ENCODE results near the gene FARP2.

Gene FARP2

DNA sequence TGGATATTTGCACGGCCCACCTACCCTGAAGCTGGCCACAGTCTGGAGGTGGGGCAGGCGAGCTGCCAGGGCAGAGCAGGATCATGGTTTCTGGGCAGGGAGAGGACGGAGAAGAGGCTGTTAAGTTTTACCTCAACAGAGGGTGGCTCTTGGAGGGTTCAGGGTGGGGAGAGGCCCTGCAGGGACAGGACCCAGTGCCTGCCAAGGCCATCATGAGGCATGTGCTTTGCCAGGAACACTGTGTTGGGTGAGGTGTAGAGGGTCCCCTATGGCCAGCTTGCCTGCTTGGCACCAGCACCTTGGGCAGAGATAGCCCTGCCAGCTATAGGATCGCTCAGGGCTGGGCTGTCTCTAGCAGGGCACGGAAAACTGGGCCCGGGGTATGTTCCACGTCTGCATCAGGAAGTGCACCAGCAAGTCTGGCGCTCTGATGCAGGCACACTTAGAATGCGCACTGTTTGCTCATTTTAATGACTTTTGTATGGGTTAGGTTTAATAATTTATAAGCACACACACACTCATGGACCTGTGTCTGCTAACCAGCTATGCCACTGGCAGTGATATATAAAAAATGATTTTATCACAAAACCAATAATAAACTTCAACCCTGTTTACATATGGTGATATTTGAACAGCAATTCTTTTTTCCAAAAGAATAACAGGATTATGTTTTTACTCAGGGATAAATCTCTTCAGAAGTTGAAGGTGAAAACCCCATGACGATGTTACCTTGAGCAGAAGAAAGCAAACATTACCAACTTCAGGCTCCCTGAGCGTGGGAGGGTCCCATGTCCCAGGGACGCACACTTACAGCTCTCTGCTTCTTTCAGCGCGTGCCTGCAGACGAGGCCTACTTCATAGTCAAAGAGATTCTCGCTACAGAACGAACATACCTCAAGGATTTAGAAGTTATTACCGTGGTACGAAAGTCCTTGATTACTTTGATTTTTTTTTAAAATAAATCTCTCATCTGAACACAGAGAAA, 105.9 kb downstream of the FARP2 start:
- DNase-seq (ENCODE audit: low read depth, low spot score): no peak
- H3K9me3 ChIP-seq (ENCODE audit: insufficient read depth, low read length): no peaks in the 10 kb centered on the region
- no peaks in the 10 kb centered on the region for H3K36me3 ChIP-seq (ENCODE audit: insufficient read depth, insufficient read length, low read length)
- H3K9ac ChIP-seq (ENCODE audit: insufficient read length, low read depth): no peak overlapping the region
- TF ChIP-seq ZNF274 (IDR thresholded peaks at IDR 0.05; ENCODE audit: low read depth, low read length) (no peak), SUZ12 (IDR thresholded peaks at IDR 0.05; ENCODE audit: extremely low read depth, insufficient read depth, insufficient read length) (no peak), YY1 (IDR thresholded peaks at IDR 0.05; ENCODE audit: insufficient read depth, insufficient read length) (no peak)
- peaks cover 4% of the 10 kb centered on the region for H3K4me1 ChIP-seq (ENCODE audit: insufficient read depth, insufficient read length)
- no peaks in the 10 kb centered on the region for H3K27me3 ChIP-seq (ENCODE audit: insufficient read depth, insufficient read length)
- no peak overlapping the region for H3K4me3 ChIP-seq (ENCODE audit: insufficient read length, low read depth)

DNA sequence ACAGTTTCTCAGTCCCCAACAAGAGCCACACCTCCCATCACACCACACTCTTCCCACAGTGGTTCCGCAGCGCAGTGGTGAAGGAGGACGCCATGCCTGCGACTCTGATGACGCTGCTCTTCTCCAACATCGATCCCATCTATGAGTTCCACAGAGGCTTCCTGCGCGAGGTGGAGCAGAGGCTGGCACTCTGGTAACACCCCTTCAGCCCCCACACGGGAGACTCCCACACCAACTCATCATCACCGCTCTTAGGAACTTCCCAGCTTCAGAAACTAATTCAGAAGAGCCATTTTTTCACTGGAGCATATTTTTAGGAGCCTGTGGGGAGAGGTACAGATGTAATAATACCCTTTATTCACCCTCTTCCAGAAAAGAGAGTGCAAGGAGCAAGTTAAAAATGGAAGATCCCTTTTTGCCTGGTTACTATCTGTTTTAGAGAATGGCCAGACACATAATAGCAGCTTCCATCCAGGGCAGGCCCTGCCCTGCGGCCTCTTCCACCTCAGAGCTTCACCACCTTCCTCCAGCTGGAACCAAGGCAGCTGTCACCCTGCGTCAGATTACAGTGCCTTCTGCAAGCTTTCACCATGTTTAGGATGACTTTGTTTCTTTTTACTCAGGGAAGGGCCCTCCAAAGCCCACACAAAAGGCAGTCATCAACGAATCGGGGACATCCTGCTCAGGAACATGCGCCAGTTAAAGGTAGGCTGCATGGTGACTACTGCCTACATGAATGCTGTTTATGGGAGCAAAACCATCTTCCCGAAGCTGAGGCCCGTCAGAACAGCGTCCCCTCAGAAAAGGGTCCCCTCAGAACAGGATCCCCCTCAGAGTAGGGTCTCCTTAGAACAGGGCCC, 107.4 kb downstream of the FARP2 start:
- Histone ChIP-seq H3K36me3 (ENCODE audit: insufficient read depth, insufficient read length, low read length) (no peaks in the 10 kb centered on the region), H3K9me3 (ENCODE audit: insufficient read depth, low read length) (no peaks in the 10 kb centered on the region), H3K27me3 (ENCODE audit: insufficient read depth, insufficient read length) (no peaks in the 10 kb centered on the region), H3K4me1 (ENCODE audit: insufficient read depth, insufficient read length) (peaks cover 5% of the 10 kb centered on the region), H3K4me3 (ENCODE audit: insufficient read length, low read depth) (no peak overlapping the region), H3K9ac (ENCODE audit: insufficient read length, low read depth) (no peak overlapping the region)
- no peak for DNase-seq (ENCODE audit: low read depth, low spot score)
- no peak for TF ChIP-seq ZNF274 (IDR thresholded peaks at IDR 0.05; ENCODE audit: low read depth, low read length)
- TF ChIP-seq SUZ12 (IDR thresholded peaks at IDR 0.05; ENCODE audit: extremely low read depth, insufficient read depth, insufficient read length): no peak
- TF ChIP-seq YY1 (IDR thresholded peaks at IDR 0.05; ENCODE audit: insufficient read depth, insufficient read length): no peak

DNA sequence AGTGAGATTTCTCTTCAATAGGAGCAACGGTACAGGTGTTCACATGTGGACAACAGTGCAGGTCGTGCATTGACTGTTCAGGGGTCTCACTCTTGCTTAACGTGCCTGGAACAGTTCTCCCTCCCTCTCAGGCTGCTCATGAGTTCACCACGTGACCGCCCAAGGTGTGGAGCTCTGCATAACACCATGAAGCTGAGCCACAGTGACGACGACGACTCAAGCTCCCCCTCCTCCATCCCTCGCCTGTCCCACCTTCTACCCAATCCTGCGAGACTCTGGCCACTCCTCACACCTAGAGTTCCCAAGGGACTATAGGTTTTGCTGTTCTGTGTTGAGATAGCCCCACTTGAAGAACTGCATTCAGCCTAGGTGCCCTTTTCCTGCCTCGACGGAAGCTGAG, 109.5 kb downstream of the FARP2 start:
- H3K27me3 ChIP-seq (ENCODE audit: insufficient read depth, insufficient read length): no peaks in the 10 kb centered on the region
- no peaks in the 10 kb centered on the region for H3K9me3 ChIP-seq (ENCODE audit: insufficient read depth, low read length)
- no peaks in the 10 kb centered on the region for H3K36me3 ChIP-seq (ENCODE audit: insufficient read depth, insufficient read length, low read length)
- peaks cover 6% of the 10 kb centered on the region for H3K4me1 ChIP-seq (ENCODE audit: insufficient read depth, insufficient read length)
- no peak for TF ChIP-seq ZNF274 (IDR thresholded peaks at IDR 0.05; ENCODE audit: low read depth, low read length)
- TF ChIP-seq YY1 (IDR thresholded peaks at IDR 0.05; ENCODE audit: insufficient read depth, insufficient read length): no peak
- TF ChIP-seq SUZ12 (IDR thresholded peaks at IDR 0.05; ENCODE audit: extremely low read depth, insufficient read depth, insufficient read length): no peak
- DNase-seq (ENCODE audit: low read depth, low spot score): no peak
- H3K9ac ChIP-seq (ENCODE audit: insufficient read length, low read depth): no peak overlapping the region
- no peak overlapping the region for H3K4me3 ChIP-seq (ENCODE audit: insufficient read length, low read depth)

DNA sequence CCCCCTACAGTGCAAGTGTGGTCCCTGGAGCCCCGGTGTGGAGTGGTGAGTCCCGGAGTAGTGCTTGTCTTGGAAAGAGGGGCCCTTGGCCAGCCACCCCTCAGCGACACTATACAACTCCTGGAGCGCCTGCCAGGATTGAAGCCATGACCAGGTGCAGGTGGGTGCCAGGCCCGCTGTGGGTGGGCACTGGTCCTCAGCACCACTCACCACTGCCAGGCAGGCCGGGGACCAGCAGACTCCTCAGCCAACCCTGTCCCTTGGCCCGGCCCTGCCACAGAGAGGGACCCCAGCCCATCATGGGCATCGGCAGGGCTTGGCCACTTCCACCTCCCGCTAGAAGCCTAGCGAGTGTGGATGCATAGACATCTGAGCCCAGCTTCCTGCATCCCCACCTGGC, 110.1 kb downstream of the FARP2 start:
- H3K9me3 ChIP-seq (ENCODE audit: insufficient read depth, low read length): no peaks in the 10 kb centered on the region
- no peak for DNase-seq (ENCODE audit: low read depth, low spot score)
- H3K9ac ChIP-seq (ENCODE audit: insufficient read length, low read depth): no peak overlapping the region
- no peaks in the 10 kb centered on the region for H3K27me3 ChIP-seq (ENCODE audit: insufficient read depth, insufficient read length)
- TF ChIP-seq YY1 (IDR thresholded peaks at IDR 0.05; ENCODE audit: insufficient read depth, insufficient read length) (no peak), ZNF274 (IDR thresholded peaks at IDR 0.05; ENCODE audit: low read depth, low read length) (no peak), SUZ12 (IDR thresholded peaks at IDR 0.05; ENCODE audit: extremely low read depth, insufficient read depth, insufficient read length) (no peak)
- H3K4me1 ChIP-seq (ENCODE audit: insufficient read depth, insufficient read length): peaks cover 6% of the 10 kb centered on the region
- no peak overlapping the region for H3K4me3 ChIP-seq (ENCODE audit: insufficient read length, low read depth)
- no peaks in the 10 kb centered on the region for H3K36me3 ChIP-seq (ENCODE audit: insufficient read depth, insufficient read length, low read length)

DNA sequence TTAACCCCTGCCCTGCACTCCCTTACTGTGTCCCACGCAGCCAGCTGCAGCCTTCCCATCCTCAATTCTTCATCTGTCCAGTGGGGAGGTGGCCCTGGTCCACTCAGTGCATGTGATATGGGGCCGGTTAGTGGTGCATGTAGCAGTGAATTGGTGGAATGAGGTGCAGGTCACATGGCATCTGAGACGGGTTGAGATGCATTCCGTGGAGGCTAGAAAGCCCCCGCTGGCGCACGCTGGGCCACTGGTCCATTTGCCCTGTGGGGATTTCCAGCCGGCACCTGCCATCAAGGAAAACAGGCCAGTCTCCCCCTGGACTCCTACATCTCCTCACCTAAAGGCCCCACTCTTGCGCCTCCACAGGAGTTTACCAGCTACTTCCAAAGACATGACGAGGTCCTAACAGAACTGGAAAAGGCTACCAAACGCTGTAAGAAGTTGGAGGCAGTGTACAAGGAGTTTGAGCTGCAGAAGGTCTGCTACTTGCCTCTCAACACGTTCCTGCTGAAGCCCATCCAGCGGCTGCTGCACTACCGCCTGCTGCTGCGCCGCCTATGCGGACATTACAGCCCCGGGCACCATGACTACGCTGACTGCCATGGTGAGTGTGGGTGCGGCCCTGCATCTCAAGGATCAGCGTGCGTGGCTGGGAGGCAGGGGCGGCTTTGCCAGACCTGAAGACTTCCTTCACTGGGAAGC, 111.8 kb downstream of the FARP2 start:
- Histone ChIP-seq H3K9ac (ENCODE audit: insufficient read length, low read depth) (no peak overlapping the region), H3K27me3 (ENCODE audit: insufficient read depth, insufficient read length) (no peaks in the 10 kb centered on the region), H3K4me3 (ENCODE audit: insufficient read length, low read depth) (no peak overlapping the region), H3K36me3 (ENCODE audit: insufficient read depth, insufficient read length, low read length) (no peaks in the 10 kb centered on the region), H3K9me3 (ENCODE audit: insufficient read depth, low read length) (no peaks in the 10 kb centered on the region), H3K4me1 (ENCODE audit: insufficient read depth, insufficient read length) (peaks cover 6% of the 10 kb centered on the region)
- TF ChIP-seq SUZ12 (IDR thresholded peaks at IDR 0.05; ENCODE audit: extremely low read depth, insufficient read depth, insufficient read length) (no peak), YY1 (IDR thresholded peaks at IDR 0.05; ENCODE audit: insufficient read depth, insufficient read length) (no peak), ZNF274 (IDR thresholded peaks at IDR 0.05; ENCODE audit: low read depth, low read length) (no peak)
- no peak for DNase-seq (ENCODE audit: low read depth, low spot score)

DNA sequence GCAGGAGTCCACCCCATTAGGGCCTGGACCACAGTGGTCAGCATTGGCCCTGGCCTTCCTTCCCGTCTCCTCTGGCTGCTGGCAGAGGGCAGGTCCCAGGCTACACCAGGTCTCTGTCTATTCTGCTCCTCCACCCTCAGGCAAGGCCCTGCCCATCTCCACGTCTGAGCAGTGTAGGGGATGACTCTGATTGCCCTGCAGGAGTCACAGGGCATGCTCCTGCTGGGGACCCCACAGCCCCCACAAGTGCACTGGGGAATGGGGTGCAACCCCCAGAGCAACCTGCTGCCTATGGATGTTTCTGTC, 112.3 kb downstream of the FARP2 start:
- Histone ChIP-seq H3K9ac (ENCODE audit: insufficient read length, low read depth) (no peak overlapping the region), H3K4me1 (ENCODE audit: insufficient read depth, insufficient read length) (peaks cover 6% of the 10 kb centered on the region), H3K4me3 (ENCODE audit: insufficient read length, low read depth) (no peak overlapping the region), H3K36me3 (ENCODE audit: insufficient read depth, insufficient read length, low read length) (no peaks in the 10 kb centered on the region), H3K27me3 (ENCODE audit: insufficient read depth, insufficient read length) (no peaks in the 10 kb centered on the region), H3K9me3 (ENCODE audit: insufficient read depth, low read length) (no peaks in the 10 kb centered on the region)
- DNase-seq (ENCODE audit: low read depth, low spot score): no peak
- TF ChIP-seq ZNF274 (IDR thresholded peaks at IDR 0.05; ENCODE audit: low read depth, low read length): no peak
- no peak for TF ChIP-seq YY1 (IDR thresholded peaks at IDR 0.05; ENCODE audit: insufficient read depth, insufficient read length)
- TF ChIP-seq SUZ12 (IDR thresholded peaks at IDR 0.05; ENCODE audit: extremely low read depth, insufficient read depth, insufficient read length): no peak

All from NT2/D1 (cell line).